ENCODE data around the gene SUB1.

Gene SUB1

DNA sequence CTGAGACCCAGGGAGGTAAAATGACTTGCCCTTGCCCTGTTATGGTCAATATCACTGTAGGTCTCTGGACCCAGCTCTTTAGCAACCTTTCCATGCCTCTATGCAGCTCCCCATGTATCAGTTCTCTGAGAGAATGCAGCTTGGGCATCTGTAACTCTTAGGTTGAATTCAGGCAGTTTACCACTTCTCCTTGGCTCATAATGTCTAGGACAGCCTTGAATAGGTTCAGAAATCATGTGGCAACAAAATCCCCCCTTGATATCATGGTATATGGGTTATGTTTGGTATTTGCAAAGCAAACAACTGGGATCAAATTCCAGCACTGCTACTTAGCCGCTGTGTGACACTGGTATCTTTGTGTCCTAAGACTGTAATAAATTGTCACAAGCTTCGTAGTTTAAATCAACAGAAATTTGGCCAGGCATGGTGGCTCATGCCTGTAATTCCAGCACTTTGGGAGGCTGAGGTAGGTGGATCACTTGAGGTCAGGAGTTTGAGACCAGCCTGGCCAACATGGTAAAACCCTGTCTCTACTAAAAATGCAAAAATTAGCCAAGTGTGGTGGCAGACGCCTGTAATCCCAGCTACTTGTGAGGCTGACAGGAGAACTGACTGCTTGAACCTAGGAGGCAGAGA, 10.7 kb upstream of the SUB1 start:
- no peak overlapping the region for H3K4me3 ChIP-seq (ENCODE audit: low read depth, low read length)
- no peak for DNase-seq (ENCODE audit: low read depth, low spot score)
- TF ChIP-seq, protein P1, sequence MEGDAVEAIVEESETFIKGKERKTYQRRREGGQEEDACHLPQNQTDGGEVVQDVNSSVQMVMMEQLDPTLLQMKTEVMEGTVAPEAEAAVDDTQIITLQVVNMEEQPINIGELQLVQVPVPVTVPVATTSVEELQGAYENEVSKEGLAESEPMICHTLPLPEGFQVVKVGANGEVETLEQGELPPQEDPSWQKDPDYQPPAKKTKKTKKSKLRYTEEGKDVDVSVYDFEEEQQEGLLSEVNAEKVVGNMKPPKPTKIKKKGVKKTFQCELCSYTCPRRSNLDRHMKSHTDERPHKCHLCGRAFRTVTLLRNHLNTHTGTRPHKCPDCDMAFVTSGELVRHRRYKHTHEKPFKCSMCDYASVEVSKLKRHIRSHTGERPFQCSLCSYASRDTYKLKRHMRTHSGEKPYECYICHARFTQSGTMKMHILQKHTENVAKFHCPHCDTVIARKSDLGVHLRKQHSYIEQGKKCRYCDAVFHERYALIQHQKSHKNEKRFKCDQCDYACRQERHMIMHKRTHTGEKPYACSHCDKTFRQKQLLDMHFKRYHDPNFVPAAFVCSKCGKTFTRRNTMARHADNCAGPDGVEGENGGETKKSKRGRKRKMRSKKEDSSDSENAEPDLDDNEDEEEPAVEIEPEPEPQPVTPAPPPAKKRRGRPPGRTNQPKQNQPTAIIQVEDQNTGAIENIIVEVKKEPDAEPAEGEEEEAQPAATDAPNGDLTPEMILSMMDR (IDR thresholded peaks at IDR 0.05; ENCODE audit: insufficient read depth, low read length, missing control alignments) = no peak
- ChIA-PET CTCF (interaction anchor here (1.0 kb wide), 1 partner anchor 15 kb away, joined by 3 read pairs; no protein-coding TSS in a partner anchor), POLR2A (no interaction called here)

DNA sequence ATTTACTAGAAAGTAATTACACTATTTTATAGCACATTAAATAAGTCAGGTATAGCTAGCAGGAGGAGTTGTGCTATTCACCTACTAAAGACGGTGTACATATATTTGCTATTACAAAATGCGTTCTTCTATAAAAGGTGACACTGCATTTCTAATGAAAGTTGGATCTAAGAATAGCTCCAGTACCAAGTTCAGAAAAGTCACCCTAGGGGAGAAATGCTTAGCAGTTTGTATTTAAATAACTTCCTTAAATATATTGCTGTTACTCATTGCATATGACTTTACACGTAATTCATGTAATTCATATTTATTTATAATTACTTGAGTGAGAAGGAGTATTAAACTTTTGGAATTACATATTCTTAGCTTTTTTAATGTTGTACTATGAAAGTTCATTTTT, 7.0 kb upstream of the SUB1 start:
- DNase-seq (ENCODE audit: low read depth, low spot score) = no peak
- H3K4me3 ChIP-seq (ENCODE audit: low read depth, low read length) = no peak overlapping the region
- ChIA-PET CTCF (interaction anchor here (1.2 to 1.3 kb wide), 3 partner anchors 12 to 89 kb away, joined by 4 to 6 read pairs (median 5); no protein-coding TSS in a partner anchor), POLR2A (interaction anchor here (0.6 kb wide), 1 partner anchor 146 kb away, joined by 4 read pairs; no protein-coding TSS in a partner anchor)
- TF ChIP-seq, protein P1 (IDR thresholded peaks at IDR 0.05; ENCODE audit: insufficient read depth, low read length, missing control alignments) = no peak

DNA sequence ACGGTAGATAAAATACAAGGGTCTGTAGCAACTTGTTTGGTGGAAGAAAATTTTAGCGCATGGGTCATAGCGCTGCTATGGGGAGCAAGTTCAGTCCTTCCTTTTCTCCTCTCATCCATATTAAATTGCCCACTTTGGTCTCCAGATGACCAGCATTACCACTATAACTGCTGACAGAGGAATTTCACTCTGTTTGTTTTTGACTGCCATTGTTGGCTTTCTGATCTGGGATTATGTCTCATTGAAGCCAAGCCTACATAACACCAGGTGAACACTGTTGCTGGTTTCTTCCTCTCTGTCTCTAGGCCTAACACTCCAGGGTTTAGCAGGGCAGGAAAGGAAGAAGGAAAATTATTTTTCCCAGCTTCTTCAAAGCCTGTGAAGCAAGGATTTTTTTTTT, 6.6 kb upstream of the SUB1 start:
- TF ChIP-seq, protein P1 (IDR thresholded peaks at IDR 0.05; ENCODE audit: insufficient read depth, low read length, missing control alignments) = no peak
- no peak overlapping the region for H3K4me3 ChIP-seq (ENCODE audit: low read depth, low read length)
- DNase-seq (ENCODE audit: low read depth, low spot score) = no peak
- CTCF ChIA-PET = interaction anchor here (1.2 to 1.3 kb wide), 3 partner anchors 11 to 89 kb away, joined by 4 to 6 read pairs (median 5); no protein-coding TSS in a partner anchor
- POLR2A ChIA-PET = interaction anchor here (0.6 kb wide), 1 partner anchor 146 kb away, joined by 4 read pairs; no protein-coding TSS in a partner anchor

DNA sequence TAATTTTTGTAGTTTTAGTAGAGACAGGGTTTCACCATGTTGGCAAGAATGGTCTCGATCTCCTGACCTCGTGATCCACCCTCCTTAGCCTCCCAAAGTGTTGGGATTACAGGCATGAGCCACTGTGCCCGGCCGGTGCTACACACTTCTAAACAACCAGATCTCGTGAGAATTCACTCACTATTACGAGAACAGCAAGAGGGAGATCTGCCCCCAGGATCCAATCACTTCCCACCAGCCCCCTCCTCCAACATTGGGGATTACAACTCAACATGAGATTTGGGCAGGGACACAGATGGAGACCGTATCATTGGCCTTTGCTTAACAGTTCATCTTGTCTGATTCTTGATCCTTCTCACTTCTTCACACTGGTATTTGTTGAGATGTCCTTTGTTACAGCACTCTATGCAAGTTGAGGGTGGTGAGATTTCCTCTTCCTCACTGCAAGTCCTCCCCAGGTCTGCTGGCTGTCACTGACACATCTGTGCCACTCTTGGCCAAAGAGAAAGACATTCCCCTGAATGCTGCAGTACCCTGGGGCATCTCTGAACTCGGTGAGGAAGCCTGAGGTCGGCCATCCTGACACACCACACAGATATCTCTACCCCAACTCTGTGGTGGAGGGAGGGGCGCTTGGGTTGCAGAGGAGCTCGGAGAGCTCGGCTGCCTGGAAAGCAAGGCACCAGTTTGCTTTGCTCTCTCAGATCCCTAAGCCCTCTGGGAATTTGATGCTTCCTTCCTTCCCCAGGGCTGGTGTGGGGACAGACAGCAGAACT, 4.2 kb upstream of the SUB1 start:
- H3K4me3 ChIP-seq (ENCODE audit: low read depth, low read length) = no peak overlapping the region
- TF ChIP-seq, protein P1 (IDR thresholded peaks at IDR 0.05; ENCODE audit: insufficient read depth, low read length, missing control alignments) = no peak
- ChIA-PET POLR2A (no interaction called here), CTCF (interaction anchor here (0.6 to 16.5 kb wide), 3 partner anchors 8 to 93 kb away, joined by 3 to 449 read pairs (median 3); no protein-coding TSS in a partner anchor)
- no peak for DNase-seq (ENCODE audit: low read depth, low spot score)

DNA sequence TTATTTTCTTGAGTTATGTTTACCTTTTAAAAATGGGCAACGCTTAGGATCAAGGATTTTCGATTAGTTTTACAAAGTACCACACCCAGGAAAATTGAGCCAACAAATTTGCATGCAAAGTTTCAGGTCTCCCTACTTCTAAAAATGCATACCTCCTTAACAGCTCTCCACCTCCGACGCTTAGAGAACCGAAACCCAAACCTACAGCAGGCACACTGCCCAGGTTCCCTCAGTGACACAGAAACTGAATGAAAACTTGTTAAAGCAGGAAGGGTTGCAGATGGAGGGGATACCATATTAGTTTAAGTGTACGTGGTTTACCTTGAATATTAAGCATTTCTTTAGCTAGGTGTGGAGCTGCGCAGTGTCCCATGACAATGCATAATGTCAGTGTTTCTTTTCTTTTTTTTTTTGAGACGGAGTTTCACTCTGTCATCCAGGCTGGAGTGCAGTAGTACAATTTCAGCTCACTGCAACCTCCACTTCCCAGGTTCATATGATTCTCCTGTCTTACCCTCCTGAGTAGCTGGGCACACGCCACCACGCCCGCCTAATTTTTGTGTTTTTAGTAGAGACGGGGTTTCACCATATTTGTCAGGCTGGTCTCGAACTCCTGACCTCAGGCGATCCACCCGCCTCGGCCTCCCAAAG, 1.6 kb upstream of the SUB1 start:
- no peak overlapping the region for H3K4me3 ChIP-seq (ENCODE audit: low read depth, low read length)

More for the DNA sequence above, 1.6 kb upstream of the SUB1 start:
- TF ChIP-seq, protein P1 (IDR thresholded peaks at IDR 0.05; ENCODE audit: insufficient read depth, low read length, missing control alignments) = no peak
- ChIA-PET POLR2A (interaction anchor here (1.4 kb wide), 1 partner anchor 78 kb away, joined by 4 read pairs; no protein-coding TSS in a partner anchor), CTCF (interaction anchor here (16.5 kb wide), 1 partner anchor 96 kb away, joined by 449 read pairs; no protein-coding TSS in a partner anchor)
- no peak for DNase-seq (ENCODE audit: low read depth, low spot score)
